Renal cortical epithelial cell (primary cell): Measurements from ENCODE around the gene VIPAS39. TPM values are rescaled to one million over a fixed set of nuclear protein-coding genes. Genes with fewer than 3 reads are reported as not detected.
"Not testable (repeated sequence)": the region's sequence is repeated elsewhere in the genome, so short reads cannot be mapped to it uniquely, and the experiment has no call there.

ENCODE experiments used
- DNase-seq: peaks from one replicate; pipeline ENCODE4 v3.0.0-alpha.2; 2011; ENCODE audit warnings: low read depth
- total RNA-seq: library from RNA; depleted of rRNA; stranded (reverse); fragments of >200 nt; gene quantifications from 2 replicates; pipeline ENCODE4 v1.2.3, GENCODE V29; 2014

Gene VIPAS39
- total RNA-seq, 1 donor from 2014 or later: 26.8 TPM

DNA sequence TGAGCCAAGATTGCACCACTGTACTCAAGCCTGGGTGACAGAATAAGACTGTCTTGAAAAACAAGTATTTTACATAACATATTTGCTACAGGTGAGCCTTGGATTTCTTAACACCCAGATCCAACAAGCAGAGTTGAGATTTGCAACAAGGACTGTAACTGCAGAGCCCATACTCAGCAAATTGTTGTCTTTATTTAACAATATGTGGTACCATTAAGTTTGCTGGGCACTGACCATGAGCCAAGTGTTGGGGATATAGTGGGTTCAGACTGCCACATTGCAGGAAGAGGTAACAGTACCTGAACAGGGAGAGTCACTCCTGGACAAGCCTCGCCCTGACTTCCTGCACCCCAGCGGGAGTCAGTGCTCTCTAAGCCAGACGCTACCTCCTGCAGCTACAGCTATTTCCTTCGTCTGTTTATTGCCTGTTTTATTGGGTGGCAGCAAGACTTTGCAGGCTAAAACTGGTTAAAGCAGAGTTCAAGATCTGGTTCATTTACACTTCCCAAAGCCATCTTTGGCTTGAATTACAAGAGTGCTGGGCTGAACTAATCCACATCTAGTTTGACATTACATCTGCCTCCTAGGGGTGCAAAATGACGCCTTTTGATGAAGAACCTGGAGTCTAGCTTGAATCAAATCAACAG, 12.9 kb upstream of the VIPAS39 start:
- peak; percentile 46 for DNase-seq

DNA sequence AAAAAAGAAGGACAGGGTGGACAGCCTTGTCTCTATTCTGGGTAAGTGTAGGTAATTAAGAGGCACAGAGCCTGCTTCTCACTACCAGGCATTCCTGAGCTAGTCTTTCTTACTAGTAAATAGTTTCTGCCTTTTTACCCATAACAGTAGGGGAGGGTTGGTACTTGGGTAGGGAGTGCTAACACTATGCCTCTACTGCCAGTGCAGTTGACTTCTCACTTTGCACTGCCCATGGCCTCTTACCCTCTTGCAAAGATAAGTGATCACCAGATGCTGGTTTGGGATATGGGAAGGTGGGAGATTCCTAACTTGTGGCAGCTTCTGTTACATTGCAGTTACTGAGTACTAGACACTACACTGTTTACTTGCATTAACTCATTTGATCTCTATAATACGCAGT, 12.1 kb upstream of the VIPAS39 start:
- no peak for DNase-seq

DNA sequence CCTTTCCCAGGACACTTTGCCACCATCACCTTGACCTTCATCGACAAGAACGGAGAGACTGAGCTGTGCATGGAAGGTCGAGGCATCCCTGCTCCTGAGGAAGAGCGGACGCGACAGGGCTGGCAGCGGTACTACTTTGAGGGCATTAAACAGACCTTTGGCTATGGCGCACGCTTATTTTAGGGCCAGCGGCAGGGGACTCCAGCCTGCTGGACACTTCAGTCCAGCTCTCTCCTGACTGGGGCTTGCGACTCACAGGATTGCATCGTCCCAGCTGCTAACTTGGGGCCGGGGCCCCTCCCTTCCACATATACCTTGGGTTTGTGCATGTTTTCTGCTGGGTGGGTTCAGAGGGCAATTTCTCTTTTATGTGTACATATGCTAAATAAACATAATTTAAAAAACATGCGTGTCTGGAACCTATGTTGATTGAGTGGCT, 11.7 kb upstream of the VIPAS39 start:
- no peak for DNase-seq

DNA sequence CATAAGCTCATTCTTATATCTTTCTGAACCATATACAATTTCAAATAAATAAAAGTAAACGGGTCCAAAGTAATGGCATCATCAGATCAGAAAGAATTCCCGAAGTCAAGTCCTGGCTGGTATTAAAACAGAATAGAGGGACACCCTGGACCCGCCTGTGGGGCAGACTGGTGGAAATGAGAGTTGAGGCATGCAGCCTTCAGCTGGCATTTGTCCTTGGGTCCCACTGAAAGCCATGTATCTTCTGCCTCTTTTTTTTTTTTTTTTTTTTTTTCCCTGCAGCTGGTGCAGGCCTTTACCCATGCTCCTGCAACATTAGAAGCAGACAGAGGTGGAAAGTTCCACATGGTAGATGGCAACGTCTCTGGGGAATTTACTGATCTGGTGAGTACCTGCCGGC, 10.4 kb upstream of the VIPAS39 start:
- DNase-seq: no peak

DNA sequence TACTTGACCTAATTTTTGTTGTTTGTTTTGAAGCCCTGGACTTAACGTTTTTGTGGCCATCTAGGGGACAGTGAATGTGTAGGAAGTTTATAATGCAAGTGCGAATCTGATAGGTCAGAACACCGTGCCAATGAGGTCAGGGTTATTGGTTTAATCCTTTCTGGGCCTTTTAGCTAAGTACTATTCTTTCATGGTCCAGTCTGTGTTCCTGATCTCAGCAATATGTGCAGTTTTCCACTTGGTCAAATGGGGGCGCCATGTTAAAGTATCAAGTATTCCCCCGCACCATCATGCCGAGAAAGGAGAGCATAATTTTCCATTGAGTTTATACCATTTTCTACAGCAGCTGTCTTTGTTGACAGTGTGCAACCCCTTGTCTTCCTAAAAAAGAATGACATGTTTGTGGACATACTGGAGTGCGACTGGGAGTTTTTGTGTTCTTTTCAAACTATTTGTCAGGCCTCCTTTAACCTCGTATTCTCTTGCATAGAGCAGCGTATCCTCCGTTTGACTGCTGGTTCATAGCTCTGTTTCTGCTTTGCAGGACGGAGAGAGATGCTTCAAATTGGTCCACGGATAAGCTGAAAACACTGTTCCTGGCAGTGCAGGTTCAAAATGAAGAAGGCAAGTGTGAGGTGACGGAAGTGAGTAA, 1.8 kb upstream of the VIPAS39 start:
- peak; percentile 74 for DNase-seq

DNA sequence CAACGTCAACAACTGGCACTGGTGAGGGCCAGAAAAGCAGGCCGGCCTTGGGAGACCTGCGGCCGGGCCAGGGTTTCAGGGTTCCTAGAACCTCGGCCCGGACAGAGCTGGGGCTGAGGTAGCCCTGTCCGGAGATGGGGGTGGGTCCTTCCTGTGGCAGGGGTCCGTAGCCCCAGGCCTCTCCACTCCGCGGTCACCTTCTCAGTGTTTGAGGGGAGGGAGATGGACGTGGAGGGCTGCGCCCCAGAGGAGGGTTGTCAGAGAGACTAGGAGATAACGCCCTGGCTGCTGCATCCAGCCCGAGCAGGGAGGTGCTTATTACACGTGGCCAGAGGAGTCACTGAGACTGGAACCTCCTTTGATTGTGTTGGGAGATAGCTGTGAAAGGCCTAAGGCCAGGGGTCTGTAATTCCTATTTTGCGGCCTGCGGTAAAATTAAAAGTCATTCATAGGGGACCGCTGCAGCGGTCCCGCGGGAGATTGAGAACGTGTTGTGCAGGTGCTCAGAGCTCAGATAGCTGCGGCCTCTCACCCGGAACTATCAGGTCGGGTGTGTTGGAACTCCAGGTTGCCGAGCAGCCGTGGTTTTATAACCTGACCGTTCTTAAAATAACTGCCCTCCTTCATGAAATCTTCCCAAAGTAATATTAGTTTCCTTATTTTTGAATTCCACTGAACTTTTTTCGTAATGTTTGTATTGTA, 999 bp upstream of the VIPAS39 start:
- DNase-seq: peak; percentile 3

DNA sequence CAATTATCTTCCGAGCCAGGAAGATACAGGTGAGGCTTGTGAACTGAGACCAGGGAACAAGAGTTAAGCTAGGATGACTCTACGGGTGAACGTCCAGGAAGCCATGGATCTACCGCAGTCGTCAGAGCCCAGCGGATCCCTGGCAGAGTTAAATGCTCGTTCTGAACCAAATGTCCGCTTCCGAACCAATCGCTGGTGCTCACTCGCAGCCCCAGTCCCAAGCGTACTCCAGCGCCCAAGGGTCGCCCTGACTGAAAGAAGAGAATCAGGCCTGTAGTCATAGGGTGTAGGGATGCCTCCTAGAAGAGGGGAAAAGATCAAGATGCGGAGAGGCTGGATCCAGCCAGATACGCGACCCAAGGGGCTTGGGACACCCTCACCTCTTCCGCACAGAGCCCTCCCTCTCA, 283 bp downstream of the VIPAS39 start:
- DNase-seq: no peak

DNA sequence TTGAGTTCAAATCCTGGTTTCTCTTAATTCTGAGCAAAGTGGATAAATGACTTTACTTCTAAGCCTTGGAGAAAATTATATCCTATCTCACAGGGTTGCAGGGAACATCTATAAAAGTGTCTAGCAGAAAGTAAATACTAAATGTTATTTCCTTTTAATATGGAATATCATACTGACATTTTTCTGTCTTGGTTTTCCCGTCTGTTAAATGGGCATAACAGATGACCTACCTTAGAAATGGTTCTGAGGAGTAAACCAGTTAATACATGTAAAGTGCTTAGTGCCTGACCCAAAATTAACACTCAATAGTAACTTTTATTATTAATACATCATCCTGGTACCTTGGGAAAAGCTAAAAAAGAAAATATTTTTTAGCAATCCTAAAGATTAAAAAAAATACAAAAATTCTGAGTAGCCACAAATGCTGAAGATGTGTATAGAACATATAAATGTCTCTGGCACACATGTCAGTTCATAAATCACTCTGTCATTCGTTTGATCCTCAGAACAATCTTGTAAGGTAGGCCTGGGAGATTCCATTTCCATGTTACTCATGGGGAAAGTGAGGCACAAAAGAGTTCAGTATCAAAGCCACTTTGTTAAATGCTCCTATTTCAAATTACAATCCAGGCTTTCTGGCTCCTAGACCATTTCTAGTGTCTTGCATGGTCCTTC, 1.3 kb downstream of the VIPAS39 start:
- no peak for DNase-seq

DNA sequence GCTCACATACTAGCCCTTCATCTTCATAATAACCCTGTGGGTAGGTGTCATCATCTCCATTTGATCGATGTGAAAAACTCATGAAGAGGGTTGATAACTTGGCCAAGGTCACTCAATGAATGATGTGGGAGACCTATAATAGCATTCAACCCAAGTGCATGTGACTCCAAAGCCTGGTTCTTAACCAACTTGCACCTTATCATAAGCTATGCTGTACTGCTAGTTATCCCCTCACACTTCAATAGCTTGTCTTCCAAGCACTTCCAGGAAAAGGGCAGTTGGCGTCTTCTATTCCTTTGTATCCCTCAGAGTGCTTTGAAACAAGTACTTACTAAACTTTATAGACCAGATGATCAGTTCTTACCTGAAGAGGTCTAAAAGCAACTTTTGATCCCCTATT, 15.2 kb downstream of the VIPAS39 start:
- DNase-seq: no peak

DNA sequence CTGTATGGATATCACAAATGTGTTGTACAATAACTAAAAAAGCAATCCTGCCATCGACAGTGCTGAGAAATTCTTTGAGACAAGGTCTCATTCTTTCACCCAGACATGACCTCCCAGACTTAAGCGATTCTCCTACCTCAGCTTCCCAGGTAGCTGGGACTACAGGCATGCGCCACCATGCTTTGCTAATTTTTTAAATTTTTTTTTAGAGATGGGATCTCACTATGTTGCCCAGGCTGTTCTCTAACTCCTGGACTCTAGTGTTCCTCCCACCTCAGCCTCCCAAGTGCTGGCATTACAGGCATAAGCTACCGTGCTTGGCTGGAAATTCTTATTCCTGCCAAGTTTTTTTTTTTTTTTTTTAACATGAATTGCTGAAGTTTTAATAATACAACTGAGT, 17.5 kb downstream of the VIPAS39 start:
- no peak for DNase-seq

DNA sequence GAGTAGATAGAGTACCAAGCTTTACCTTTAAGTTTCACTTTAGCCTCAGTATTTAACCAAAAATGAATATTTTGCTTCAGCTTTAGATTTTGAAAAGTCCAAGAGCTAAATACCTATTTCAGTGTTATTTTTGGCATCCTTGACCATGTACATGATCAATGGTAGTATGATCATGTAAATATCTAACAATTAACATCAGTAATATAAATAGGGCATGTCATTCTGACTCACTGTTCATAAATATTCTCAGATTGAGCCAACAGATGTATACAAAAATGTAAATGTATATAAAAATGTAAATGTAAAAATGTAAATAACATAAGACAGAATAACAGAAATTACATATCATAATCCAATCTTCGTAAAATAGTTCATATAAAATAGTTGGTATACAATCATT, 18.8 kb downstream of the VIPAS39 start:
- no peak for DNase-seq

DNA sequence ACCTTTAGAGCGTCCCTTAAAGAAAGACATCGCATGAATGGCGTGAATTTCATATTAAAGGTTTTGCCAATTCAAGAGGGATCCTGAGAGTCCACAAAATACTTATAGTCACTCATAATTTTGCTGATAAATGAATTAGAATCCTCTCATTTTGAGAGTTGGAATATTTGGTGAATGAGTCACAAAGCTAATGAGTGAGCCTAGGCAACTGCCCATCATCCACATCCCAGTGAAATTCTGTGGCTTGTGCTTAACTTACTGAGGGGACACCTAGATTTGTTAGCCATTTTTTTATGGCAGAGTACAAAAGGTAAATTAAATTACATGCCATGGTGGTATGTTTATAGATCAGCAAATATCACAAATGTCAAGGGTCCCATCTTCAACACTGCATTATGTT, 21.4 kb downstream of the VIPAS39 start:
- DNase-seq: no peak

DNA sequence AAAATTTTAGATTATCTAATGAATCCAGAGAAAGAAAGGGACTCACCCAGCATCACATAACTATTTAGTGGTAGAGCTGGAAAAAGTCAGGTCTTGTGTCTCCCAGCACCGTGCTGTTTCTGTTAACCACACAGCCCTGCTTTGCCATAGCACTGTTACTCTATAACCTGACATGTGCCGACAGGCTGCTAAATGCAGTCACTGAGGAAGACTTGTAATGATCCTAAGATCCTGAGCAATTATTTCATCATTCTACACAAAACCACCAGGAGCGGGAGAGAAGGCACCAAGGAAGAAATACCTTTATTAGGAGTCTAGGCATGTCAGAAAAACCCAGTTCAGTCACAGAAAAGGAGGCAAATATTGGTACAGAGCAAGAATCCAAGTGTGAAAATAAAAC, 31.0 kb downstream of the VIPAS39 start:
- DNase-seq: no peak

DNA sequence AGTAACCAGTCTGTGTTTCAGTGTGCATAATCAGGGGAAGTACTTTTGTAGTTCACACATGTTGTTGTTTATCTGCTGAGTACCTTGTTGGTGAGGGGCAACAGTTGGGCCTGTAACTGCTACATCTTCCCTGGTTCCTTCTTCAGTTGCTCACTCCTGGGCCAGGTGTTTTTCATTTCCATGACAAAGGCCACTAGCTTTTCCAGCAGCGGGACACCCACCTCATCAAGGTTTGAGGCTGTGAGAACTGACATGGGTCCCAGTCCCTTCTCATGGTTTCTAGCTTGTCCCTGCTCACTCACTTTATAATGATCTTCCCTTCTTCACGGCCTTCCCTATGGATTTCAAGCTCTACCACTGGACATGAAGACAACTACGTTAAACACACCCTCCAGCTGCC, 32.5 kb downstream of the VIPAS39 start:
- DNase-seq: no peak

DNA sequence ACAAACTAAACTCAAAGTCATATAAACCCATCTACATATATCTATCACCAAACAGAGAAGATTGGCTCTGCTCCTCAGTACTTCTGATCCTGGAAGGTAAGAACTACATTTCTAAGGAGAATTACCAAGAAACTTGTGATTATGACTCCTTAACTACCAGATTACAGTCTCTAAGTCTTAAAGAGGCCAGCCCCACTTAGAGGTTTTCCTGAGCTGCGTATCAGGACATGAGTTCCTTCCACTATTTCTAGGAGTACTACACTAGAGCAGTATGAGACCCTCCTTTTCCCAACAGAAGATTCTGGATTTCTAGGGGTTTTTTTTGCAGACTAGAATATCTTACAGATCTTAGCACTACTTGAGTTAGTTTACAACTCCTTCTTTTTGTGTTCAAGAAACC, 34.0 kb downstream of the VIPAS39 start, which contains the start of gene NOXRED1:
TSS of gene NOXRED1 (minus strand) at position 101 of the 400 bp plus-strand sequence. CDS start 634 bp downstream, outside the sequence.
- no peak for DNase-seq

DNA sequence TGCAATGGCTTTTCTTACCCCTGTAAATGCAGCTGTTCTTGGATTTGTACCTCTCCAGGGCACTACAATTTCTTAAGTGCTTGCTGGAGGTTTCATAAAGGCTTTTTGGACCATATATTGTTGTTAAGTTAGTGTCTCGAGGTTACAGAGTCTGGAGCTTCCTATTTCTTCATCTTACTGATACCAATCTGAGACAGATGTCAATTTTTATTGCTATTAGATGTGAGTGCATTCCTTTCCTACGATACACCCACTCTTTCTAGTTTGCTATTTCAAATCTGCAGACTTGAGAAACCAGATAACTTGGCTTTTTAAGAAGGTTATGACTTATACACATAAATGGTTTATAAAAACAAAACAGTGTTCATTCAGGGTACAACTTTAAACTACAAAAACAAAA, 36.2 kb downstream of the VIPAS39 start:
- no peak for DNase-seq

DNA sequence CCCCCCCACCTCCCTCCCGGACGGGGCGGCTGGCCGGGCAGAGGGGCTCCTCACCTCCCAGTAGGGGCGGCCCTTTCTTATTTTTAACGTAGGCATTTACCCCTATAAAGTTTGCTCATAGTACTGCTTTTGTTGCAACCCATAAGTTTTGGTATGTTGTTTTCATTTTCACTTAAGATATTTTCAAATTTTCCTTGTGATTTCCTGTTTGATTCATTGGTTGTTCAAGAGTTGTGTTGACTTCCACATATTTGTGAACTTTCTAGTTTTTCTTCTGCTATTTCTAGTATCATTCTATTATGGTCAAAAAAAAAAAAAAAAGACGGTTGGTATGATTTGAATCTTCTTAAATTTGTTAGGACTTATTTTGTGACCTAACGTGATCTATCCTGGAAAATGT, 40.6 kb downstream of the VIPAS39 start:
- no peak for DNase-seq

DNA sequence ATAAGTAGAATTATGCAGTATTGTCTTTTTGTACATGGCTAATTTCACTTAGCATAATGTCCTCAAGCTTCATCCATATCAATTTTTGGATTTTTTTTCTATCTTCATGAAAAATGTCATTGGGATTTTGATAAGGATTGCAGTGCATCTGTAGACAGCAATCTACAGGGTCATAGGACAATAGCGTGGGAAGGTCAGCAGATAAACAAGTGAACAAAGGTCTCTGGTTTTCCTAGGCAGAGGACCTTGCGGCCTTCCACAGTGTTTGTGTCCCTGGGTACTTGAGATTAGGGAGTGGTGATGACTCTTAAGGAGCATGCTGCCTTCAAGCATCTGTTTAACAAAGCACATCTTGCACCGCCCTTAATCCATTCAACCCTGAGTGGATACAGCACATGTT, 41.3 kb downstream of the VIPAS39 start:
- DNase-seq: not testable (repeated sequence)

DNA sequence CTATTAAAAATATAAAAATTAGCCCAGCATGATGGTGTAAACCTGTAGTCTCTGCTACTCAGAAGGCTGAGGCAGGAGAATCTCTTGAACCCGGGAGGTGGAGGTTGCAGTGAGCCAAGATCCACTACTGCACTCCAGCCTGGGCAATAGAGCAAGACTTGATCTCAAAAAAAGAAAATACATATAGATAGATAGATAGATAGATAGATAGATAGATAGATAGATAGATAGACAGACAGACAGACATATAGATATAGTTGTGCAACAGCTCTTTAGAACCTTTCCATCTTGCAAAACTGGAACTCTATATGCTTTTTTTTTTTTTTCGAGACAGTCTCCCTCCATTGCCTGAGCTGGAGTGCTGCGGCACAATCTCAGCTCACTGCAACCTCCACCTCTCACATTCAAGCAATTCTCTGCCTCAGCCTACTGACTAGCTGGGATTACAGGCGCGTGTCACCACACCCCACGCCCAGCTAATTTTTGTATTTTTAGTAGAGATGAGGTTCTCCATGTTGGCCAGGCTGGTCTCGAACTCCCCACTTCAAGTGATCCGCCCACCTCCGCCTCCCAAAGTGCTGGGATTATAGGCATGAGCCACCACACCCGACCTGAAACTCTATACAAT, 41.9 kb downstream of the VIPAS39 start:
- DNase-seq: not testable (repeated sequence)

DNA sequence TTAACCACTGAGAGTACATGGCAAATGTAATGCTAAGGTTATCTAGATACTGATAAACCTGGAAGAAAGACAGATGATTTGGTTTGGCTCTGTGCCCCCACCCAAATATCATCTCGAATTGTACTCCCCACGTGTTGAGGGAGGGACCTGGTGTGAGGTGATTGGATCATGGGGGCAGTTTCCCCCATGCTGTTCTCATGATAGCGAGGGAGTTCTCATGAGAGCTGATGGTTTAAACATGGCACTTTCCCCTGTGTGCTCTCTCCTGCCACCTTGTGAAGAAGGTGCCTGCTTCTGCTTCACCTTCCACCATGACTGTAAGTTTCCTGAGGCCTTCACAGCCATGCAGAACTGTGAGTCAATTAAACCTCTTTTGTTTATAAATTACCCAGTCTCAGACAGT, 48.3 kb downstream of the VIPAS39 start:
- peak; percentile 31 for DNase-seq

DNA sequence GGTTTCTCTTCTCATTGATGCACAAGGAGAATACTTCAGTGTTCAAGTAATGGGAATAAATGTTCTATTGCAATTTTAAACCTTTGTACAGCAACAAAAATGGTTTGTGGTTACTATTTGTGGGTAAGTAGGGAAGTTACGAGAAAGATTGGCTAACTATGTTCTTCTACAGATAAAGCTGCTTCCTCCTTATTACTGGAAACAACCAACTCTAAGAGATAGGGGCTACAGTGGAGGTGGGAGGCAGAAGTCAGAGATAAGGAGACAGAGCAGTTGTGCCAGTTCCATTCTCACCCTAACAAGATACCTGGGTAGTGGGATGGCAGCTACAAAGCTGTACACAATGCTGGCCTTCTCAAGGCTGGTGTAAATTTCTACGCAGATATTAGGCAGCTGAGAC, 50.2 kb downstream of the VIPAS39 start:
- DNase-seq: no peak

DNA sequence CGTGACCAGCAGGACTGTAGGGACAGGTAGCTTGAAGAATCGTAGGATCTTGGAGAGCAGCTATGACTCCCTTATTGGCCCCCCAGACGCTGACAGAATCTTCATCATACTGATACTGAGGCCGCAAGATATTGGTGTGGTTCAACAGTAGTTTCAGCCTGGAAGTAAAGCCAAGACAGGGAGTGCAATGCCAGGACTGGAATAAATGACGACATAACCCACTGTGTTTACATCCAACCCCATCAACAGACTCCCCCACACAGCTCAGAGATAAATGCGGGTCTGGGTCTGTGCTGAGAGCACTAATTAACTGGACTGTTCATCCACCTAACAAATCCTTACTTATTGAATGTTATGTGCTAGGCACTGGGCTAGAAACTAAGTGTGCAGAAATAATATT, 50.7 kb downstream of the VIPAS39 start:
- DNase-seq: no peak
